Non-pigmented ciliary epithelial cell (primary cell): ENCODE results near the gene SLC26A5.

Experiments used
- DNase-seq: peaks from one replicate; pipeline ENCODE4 v3.0.0-alpha.2; 2010; ENCODE audit warnings: low read depth

The SLC26A5 gene

GRCh38 chr7:103347507-103348267 is 98.3 kb downstream of the SLC26A5 start, which contains the start of gene PSMC2:
TSS of gene PSMC2 (plus strand) at chr7:103347643. CDS start at chr7:103347712, 69 bp downstream.
- peak; percentile 69 for DNase-seq

GRCh38 chr7:103346396-103346795 is 99.6 kb downstream of the SLC26A5 start:
- DNase-seq, result no peak

- peak; percentile 82 for DNase-seq
Observed at GRCh38 chr7:103344453-103345149, 101.4 kb downstream of the SLC26A5 start, which contains the start of gene DNAJC2. TSS of gene DNAJC2 (minus strand) at chr7:103344767. CDS start at chr7:103344622, 145 bp downstream.

GRCh38 chr7:103343758-103344452 is 102.1 kb downstream of the SLC26A5 start:
- peak; percentile 3 for DNase-seq

GRCh38 chr7:103343332-103343731 is 102.7 kb downstream of the SLC26A5 start:
- DNase-seq, result no peak

- DNase-seq, result no peak
Observed at GRCh38 chr7:103341466-103341865, 104.5 kb downstream of the SLC26A5 start.

GRCh38 chr7:103338864-103339263 is 107.1 kb downstream of the SLC26A5 start:
- DNase-seq, result no peak

- no peak for DNase-seq
Observed at GRCh38 chr7:103336761-103337160, 109.2 kb downstream of the SLC26A5 start.

- no peak for DNase-seq
Observed at GRCh38 chr7:103325744-103326143, 120.3 kb downstream of the SLC26A5 start.
